Measurements from ENCODE around the gene MBP. TPM values are rescaled to one million over a fixed set of nuclear protein-coding genes. Genes with fewer than 3 reads are reported as not detected.

The MBP gene
- polyA plus RNA-seq, 1 experiment: 5.3 TPM

- ChIA-PET CTCF (interaction anchor here (1.3 kb wide), 1 partner anchor 23 kb away, joined by 3 read pairs; no protein-coding TSS in a partner anchor), POLR2A (no interaction called here)
- H3K4me3 ChIP-seq (ENCODE audit: low read depth, low read length): no peak overlapping the region
- H3K27me3 ChIP-seq (ENCODE audit: control insufficient read depth, insufficient read depth, low read length): no peaks in the 10 kb centered on the region
- TF ChIP-seq CTCF (IDR thresholded peaks at IDR 0.05; ENCODE audit: low read depth, low read length): no peak
- H3K9me3 ChIP-seq (ENCODE audit: control insufficient read depth, insufficient read depth, low read length): no peaks in the 10 kb centered on the region; the same call in 1 of the 2 replicates
- no peak for DNase-seq (ENCODE audit: low read depth, low spot score)
- no peak overlapping the region for H3K27ac ChIP-seq (ENCODE audit: low read depth, low read length)
Measured at GRCh38 chr18:76960528-76961035, 172.0 kb downstream of the MBP start.

GRCh38 chr18:76959605-76960004 is 173.0 kb downstream of the MBP start:
- Histone ChIP-seq H3K9me3 (ENCODE audit: control insufficient read depth, insufficient read depth, low read length) (no peaks in the 10 kb centered on the region; the same call in 1 of the 2 replicates), H3K4me3 (ENCODE audit: low read depth, low read length) (no peak overlapping the region), H3K27ac (ENCODE audit: low read depth, low read length) (no peak overlapping the region), H3K27me3 (ENCODE audit: control insufficient read depth, insufficient read depth, low read length) (no peaks in the 10 kb centered on the region)
- ChIA-PET POLR2A (no interaction called here), CTCF (interaction anchor here (1.1 to 1.3 kb wide), 2 partner anchors 22 to 24 kb away, joined by 3 to 4 read pairs; no protein-coding TSS in a partner anchor)
- no peak for DNase-seq (ENCODE audit: low read depth, low spot score)
- no peak for TF ChIP-seq CTCF (IDR thresholded peaks at IDR 0.05; ENCODE audit: low read depth, low read length)

GRCh38 chr18:76958692-76959341 is 173.8 kb downstream of the MBP start:
- ChIA-PET CTCF (interaction anchor here (1.1 kb wide), 1 partner anchor 24 kb away, joined by 4 read pairs; no protein-coding TSS in a partner anchor), POLR2A (interaction anchor here (0.5 kb wide), 1 partner anchor 183 kb away, joined by 4 read pairs; no protein-coding TSS in a partner anchor)
- Histone ChIP-seq H3K9me3 (ENCODE audit: control insufficient read depth, insufficient read depth, low read length) (no peaks in the 10 kb centered on the region; the same call in 1 of the 2 replicates), H3K27me3 (ENCODE audit: control insufficient read depth, insufficient read depth, low read length) (no peaks in the 10 kb centered on the region), H3K27ac (ENCODE audit: low read depth, low read length) (no peak overlapping the region), H3K4me3 (ENCODE audit: low read depth, low read length) (no peak overlapping the region)
- TF ChIP-seq CTCF (IDR thresholded peaks at IDR 0.05; ENCODE audit: low read depth, low read length): no peak
- DNase-seq (ENCODE audit: low read depth, low spot score): no peak

- Histone ChIP-seq H3K27me3 (ENCODE audit: control insufficient read depth, insufficient read depth, low read length) (no peaks in the 10 kb centered on the region), H3K4me3 (ENCODE audit: low read depth, low read length) (no peak overlapping the region), H3K9me3 (ENCODE audit: control insufficient read depth, insufficient read depth, low read length) (no peaks in the 10 kb centered on the region; the same call in 1 of the 2 replicates), H3K27ac (ENCODE audit: low read depth, low read length) (peak overlapping the region; percentile 21)
- DNase-seq (ENCODE audit: low read depth, low spot score): no peak
- TF ChIP-seq CTCF (IDR thresholded peaks at IDR 0.05; ENCODE audit: low read depth, low read length): no peak
- ChIA-PET POLR2A (no interaction called here), CTCF (no interaction called here)
Measured at GRCh38 chr18:76957384-76958355, 174.9 kb downstream of the MBP start.

All from AG04450 (cell line).